ENCODE data around the gene MACROD1.
A peak's percentile ranks its signal among the peaks of the same experiment; 100 is the strongest.

The MACROD1 gene

DNA sequence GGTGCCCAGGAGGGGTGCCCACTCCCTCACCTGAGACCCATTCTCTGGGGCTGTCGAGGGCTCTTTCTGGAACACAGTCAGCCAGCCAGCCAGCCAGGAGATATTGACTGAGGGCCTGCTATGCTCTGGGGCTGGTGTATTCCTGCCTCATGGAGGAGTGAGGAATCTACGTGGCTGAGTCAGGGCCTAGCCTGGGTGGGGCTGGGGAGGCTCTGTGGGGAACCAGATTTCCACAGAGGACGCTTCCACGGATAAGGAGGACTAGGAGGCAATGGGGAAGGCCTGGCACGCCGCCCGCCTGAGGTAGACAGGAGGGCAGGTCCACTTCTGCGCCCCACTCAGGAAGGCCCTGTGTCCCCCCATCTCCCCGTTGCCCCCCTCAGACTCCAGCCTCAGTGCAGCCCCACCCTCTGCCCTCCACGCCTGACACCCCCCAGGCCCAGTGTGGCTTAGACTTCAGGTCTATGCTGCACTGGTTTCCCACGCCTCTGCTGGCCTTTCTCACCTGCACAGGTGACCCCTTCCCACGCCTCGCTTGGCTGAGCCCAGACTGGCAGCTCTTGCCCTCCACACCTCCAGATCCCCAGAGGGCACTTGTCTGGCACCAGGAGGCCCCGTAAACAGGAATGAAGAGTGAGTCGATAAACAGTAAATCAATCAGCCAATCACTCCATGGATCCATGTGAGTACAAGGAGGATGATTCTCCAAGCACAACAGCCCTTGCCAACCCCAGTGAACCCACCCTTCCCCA lies 37.5 kb downstream of the MACROD1 start:
- DNase-seq: no peak

DNA sequence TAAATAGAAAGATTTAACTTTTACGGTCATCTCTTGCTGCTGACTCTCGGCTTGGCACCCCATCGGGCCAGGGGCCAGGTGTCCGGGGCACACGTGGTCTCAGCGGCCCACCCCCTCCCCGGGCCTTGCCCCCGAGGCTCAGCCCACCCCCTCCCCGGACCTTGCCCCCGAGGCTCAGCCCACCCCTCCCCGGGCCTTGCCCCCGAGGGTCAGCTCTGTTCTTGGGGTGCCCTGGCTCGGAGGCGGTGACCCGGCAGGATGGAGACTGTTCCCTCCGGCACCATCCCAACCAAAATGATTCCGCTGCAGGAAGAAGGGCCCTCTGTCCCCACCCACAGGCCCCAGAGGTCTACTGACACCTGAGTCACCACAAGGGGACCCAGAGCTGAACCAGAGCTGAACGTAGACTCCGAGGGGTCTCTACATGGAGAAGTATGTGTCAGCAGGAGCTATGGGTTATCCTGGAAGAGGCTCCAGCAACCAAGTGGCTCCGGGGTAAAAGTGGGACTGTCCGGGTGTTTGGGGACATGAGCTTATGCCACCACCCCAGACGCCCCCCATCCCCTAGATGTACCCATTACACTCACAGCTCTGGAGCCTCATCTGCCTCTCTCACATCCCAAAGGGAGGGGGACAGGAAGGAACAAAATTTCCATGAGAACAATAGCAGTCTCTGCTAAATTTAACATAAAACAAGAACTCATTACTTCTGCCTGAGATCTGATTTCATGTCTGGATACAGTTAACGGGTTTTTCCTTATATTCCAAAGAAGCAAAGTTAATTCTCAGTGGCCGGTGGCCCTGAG lies 38.4 kb downstream of the MACROD1 start:
- no peak for DNase-seq

DNA sequence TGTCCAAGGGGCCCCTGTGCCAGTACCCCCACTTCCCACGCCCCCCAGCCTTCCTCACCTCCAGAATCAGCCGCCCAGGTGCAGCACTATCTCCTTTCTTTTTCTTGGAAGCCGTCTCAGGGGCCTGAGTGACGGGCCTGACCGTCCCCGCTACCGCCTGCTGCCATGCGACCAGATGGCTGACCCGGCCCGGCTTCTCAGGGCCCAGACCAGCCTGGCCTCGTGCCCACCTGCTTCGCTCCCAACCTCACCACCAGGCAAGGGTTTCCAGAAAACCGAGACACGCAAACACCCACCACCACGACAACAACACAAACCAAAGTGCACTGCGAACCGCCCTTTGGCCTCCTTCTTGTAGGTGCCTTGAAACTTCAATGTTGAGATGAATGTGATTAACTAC lies 39.1 kb downstream of the MACROD1 start:
- no peak for DNase-seq

DNA sequence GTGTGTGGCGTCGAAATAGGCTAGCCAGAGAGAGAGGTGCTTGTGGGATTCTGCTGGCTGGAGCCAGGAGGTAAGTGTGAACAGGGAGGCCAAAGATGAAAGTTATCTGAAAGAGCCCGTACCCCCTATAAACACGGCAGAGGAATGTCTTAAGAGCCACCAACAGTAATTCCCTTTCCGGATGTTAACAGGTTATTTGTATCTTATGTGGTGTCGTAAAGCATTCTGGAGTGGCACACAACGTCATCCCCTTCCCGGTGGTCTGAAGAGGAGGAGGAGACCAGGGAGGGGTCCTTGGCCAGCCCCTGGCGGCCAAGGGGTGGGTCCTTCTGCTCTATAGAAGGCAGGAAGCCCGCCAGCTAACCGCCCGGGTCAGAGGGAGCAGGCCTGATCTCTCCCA lies 39.5 kb downstream of the MACROD1 start:
- DNase-seq: no peak

- no peak for DNase-seq
These were observed 40.2 kb downstream of the MACROD1 start for GRCh38 chr11:64125676-64126075.

GRCh38 chr11:64124147-64124546 lies 41.8 kb downstream of the MACROD1 start:
- no peak for DNase-seq

GRCh38 chr11:64123679-64124078 lies 42.2 kb downstream of the MACROD1 start:
- no peak for DNase-seq

DNA sequence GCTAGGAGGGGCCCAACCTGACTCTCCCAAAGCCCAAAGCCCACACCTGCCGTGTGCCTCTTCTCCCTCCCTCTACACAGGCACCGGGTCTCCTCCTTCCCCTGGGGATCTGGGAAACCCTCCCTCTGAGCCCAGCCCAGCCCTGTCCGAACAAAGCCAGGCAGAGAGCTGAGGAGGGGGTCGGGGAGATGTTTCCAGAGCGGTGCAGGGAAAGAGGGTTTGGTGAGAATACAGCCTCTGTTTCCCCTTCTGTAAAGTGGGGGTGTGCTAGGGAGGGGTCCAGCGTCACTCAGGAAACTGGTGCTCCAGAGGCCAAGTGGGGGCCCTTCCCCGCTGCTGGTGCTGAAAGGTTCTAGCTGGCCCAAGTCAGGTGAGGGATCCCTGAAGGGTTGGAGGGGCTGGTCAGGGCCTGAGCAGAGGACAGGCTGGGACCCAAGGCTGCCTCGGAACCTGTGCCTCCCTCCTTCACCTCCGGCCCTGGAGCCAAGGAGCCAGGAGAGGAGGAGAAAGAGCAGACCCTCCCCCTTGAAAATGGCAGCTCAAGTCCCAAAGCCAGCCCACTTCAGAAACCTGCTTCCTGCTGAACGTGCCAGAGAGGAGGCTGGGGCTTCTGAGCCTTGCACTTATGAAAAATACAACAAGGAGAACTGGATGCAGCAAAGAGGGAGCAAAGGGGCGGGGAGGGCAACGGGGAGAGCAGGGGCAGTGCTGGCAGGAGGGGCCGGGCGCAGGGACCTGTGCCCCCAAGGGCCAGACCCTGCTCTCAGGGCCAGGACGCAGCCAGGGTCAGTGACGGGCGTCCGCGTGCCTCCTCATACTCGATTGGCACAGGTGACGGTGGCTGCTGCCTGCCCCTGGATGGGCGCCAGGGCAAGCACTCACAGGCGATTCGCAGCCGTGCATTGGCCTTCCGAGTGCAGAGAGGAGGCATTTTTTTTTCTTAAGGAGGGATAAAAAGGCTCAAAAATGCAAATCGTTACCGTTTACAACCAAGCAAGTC lies 43.2 kb downstream of the MACROD1 start:
- peak; percentile 77 for DNase-seq

DNA sequence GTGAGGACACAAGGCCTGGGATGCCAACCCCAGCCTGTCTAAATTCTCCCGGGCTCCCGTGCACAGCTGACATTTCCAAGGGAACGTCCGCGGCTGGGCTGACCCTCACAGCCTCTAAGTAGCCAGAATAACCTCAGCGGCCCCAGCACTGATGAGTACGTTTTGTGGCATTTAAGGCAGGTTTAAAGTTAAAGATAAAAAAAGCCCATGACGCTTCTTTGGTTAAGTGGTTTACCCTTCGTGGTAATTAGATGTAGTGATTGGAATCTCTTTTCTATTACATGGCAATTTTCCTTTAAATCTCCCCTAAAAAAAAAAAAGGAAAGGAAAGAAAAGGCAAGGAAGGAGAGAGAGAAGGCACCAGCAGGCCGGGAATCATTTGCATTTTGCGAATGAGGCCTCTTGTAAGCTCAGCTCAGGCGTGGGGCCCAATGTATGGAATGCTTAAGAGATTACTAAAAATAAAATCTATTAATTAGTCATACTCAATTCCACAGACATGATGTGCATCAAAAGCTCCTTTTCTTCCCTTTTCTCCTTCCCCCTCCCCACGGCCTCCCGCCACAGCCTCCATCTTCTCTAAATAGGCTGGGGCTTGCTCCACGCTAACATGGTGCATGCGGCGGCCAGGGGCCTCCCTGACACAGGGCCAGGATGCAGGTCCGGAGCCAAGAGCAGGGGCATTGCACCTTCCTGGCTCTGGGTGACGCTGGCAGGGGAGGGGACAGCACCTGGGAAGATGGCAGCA lies 44.1 kb downstream of the MACROD1 start:
- no peak for DNase-seq

DNA sequence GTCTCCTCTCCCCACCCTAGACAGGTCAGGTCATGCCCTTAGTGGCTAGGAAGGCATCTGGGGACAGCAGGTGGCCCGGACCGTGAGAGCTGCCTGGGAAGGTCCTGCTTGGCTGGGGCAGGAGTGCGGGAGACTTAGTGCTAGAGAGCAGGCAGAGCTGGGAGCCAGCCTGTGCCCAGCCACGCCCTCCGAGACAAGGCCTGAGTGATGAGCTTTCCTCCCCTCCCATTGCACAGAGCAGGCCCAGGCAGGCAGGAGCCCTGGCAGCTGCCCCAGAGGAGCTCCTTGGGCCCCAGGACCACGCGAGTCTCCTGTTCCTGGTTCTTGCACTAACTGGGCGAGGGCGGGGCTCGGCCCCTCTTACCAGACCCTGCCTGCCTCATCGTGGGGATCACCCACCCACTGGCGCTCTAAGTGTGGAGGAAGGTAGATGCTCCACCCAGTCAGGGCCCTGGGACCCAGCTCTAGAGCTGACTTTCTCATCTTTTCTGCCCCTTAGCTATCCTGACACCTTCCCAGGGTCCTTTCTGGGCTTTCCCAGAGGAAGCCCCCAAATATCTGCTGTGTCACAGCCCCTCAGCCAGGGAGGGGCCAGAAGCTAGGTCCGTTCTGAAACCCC lies 44.9 kb downstream of the MACROD1 start:
- DNase-seq: no peak

- DNase-seq: no peak
These were observed 46.2 kb downstream of the MACROD1 start for GRCh38 chr11:64119700-64120099.

DNA sequence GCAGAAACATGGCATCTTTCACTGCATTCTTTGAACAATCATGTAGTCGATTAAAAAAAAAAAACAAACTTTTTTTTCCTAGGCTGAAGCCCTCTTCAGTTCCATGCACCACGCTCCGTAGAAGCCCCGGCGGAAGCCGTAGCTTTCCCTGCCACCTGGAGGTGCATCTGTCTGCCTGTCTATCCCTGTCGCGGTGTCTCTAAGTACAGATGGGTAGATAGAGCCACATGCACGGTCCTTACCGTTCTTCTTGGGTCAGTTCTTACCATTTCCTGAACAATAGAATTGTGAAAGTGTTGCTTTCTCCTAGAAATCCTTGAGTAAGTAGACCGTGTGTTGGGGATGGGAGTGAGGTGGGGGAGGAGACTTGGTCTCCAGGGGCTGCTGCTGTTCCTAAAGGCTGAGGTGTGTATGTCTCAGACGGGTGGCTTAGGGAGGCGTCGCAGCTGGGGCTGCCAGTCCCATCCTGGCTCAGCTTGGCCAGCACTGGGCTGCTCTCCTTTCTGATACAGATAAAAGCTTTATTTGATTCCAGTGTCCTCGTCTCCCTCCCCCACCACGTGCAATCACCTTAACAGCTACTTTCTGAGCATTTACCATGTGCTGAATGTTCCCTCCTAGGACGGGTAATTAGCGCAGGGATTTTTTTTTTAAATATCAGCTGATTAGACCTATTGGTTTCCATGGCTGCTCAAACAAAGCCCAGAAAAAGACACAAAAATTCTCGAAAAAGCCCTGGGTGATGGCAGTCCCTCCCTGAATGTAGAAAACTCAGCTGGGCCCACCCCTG lies 46.8 kb downstream of the MACROD1 start:
- DNase-seq: no peak

DNA sequence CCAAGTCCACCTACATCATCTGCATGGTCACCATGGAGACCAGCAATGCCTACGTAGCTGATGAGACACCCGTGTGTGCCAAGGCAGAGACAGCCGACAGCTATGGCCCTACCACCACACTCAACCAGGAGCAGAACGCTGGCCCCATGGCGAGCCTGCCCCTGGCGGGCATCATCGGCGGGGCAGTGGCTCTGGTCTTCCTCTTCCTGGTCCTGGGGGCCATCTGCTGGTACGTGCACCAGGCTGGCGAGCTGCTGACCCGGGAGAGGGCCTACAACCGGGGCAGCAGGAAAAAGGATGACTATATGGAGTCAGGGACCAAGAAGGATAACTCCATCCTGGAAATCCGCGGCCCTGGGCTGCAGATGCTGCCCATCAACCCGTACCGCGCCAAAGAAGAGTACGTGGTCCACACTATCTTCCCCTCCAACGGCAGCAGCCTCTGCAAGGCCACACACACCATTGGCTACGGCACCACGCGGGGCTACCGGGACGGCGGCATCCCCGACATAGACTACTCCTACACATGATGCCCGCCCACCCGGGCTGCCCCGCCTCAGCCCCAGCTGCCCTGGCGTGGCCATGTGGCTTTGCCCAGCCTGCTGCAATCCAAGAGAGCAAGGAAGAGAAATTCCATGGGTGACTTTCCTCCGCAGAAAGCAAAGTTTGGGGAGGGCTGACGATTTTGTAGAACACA lies 48.0 kb downstream of the MACROD1 start:
- DNase-seq: no peak

DNA sequence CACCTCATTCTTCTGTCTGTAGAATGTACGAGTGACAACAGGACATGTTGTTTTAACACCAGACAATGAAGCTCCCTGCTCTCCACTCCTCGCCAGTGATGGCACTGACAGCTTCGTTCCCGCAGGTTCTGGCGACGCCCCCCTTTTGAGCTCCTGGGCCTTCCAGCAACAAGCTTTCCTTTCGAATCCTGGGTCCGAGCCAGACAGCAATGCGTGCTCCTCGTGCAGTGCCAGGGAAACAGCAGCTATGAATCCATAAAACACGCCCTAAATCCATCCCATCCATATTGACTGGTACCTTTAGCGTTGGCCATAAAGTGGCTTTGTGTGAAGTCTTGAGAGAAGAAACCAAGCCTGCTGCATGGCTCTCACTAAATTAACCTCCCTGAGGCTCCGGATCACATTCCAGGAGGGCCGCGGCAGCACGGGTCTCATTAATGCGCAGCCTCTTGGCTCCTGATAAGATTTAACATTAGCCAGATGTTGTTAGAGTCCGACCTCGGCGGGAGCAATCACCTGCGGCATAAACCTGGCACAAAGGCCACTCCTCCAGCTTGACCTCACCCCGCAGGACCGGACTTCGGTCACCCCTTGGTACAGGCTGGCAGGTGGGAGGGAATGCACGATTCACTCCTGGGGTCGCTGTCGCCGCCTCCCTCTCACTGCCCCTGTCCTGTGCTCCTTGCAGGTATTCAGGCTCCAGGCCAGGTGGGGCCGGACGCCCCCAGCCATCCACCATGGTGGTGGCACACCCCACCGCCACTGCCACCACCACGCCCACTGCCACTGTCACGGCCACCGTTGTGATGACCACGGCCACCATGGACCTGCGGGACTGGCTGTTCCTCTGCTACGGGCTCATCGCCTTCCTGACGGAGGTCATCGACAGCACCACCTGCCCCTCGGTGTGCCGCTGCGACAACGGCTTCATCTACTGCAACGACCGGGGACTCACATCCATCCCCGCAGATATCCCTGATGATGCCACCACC lies 50.1 kb downstream of the MACROD1 start:
- DNase-seq: no peak

DNA sequence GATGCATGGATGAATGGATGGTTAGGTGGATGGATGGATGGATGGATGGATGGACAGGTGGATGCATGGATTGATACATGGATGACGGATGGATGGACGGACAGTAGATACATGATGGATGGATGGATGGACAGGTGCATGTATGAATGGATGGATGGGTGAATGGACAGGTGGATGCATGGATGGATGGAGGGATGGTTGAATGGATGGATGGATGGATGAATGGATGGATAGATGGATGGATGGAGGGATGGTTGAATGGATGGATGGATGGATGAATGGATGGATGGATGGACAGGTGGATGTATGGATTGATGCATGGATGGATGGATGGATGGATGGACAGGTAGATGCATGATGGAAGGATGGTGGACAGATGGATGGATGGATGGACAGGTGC lies 51.7 kb downstream of the MACROD1 start:
- DNase-seq: no peak

DNA sequence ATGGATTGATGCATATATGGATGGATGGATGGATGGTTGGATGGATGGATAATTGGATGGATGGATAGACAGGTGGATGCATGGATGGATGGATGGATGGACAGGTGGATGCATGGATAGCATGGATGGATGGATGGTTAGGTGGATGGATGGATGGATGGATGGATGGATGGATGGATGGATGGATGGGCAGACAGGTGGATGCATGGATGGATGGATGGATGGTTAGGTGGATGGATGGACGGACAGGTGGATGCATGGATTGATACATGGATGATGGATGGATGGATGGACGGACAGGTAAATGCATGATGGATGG lies 52.5 kb downstream of the MACROD1 start:
- no peak for DNase-seq

GRCh38 chr11:64112771-64113461 lies 53.0 kb downstream of the MACROD1 start:
- DNase-seq: no peak
